K562 (cell line): ENCODE data around the gene S100A4. TPM values are rescaled to one million over a fixed set of nuclear protein-coding genes. Genes with fewer than 3 reads are reported as not detected.

Experiments
- CSDE1 ChIP-seq, 2 experiments: fragments of 450-650 bp; IDR thresholded peaks; 2 replicates each; pipeline ENCODE4 v1.6.1; 2016; ENCODE audit warnings: mild to moderate bottlenecking in 1 of 2
- ETV6 ChIP-seq, 3 experiments: fragments of 150-350 bp in 1 of 3; sonication (generic) in 1 of 3; formaldehyde crosslinking in 1 of 3; IDR thresholded peaks; 2 replicates each; pipeline versions ENCODE4 v1.6.1 to v1.8.0; 2014 to 2022; ENCODE audit warnings: borderline replicate concordance in 2 of 3, low read depth in 2 of 3, antibody characterized with exemption in 1 of 3, low read length in 1 of 3, mild to moderate bottlenecking in 1 of 3, missing genetic modification reagents in 1 of 3
- IFI16 ChIP-seq: fragments of 250-450 bp; sonication (Bioruptor Pico); IDR thresholded peaks from 2 replicates; pipeline ENCODE4 v2.1.2; 2022; ENCODE audit warnings: mild to moderate bottlenecking, inconsistent platforms
- NBN ChIP-seq: fragments of 450-650 bp; IDR thresholded peaks from 2 replicates; pipeline ENCODE4 v1.6.1; 2016; ENCODE audit warnings: low read depth, mild to moderate bottlenecking
- NR3C1 ChIP-seq: sonication (generic); formaldehyde crosslinking; IDR thresholded peaks from 2 replicates; pipeline ENCODE4 v1.8.1; 2022; ENCODE audit warnings: missing genetic modification reagents
- POLR3A ChIP-seq: IDR thresholded peaks from 2 replicates; pipeline ENCODE4 v1.6.1; 2011; ENCODE audit warnings: borderline replicate concordance, mild to moderate bottlenecking, moderate library complexity; ENCODE audit not compliant: insufficient read length, insufficient read depth; ENCODE audit errors: extremely low read depth
- SAP30 ChIP-seq: fragments of 200-600 bp; sonication (generic); IDR thresholded peaks from 2 replicates; pipeline ENCODE4 v1.6.1; 2012; ENCODE audit warnings: borderline replicate concordance, low read depth, mild to moderate bottlenecking, moderate library complexity, low read length, control low read depth, inconsistent platforms; ENCODE audit not compliant: insufficient read depth, poor library complexity, severe bottlenecking
- SREBF2 ChIP-seq: sonication (generic); formaldehyde crosslinking; IDR thresholded peaks from 2 replicates; pipeline ENCODE4 v1.4.0; 2020; ENCODE audit warnings: mild to moderate bottlenecking, missing genetic modification reagents
- TEAD4 ChIP-seq, 2 experiments: sonication (generic) in 1 of 2; formaldehyde crosslinking in 1 of 2; IDR thresholded peaks; 2 replicates each; pipeline versions ENCODE4 v1.6.1 to v1.8.0; 2012 to 2022; ENCODE audit warnings: borderline replicate concordance in 1 of 2, inconsistent platforms in 1 of 2, low read length in 1 of 2, mild to moderate bottlenecking in 1 of 2, missing genetic modification reagents in 1 of 2
- ZFP30 ChIP-seq: fragments of 250-450 bp; sonication (Bioruptor Pico); IDR thresholded peaks from 2 replicates; pipeline ENCODE4 v1.8.0; 2022; ENCODE audit warnings: moderate library complexity, mild to moderate bottlenecking, inconsistent platforms, borderline replicate concordance
- ZNF263 ChIP-seq: sonication (generic); formaldehyde crosslinking; IDR thresholded peaks from 2 replicates; pipeline ENCODE4 v1.8.0; 2022; ENCODE audit warnings: mild to moderate bottlenecking, missing genetic modification reagents, borderline replicate concordance
- ZNF316 ChIP-seq: fragments of 450-650 bp; IDR thresholded peaks from 2 replicates; pipeline ENCODE4 v1.6.1; 2016
- ZNF444 ChIP-seq: fragments of 250-450 bp; sonication (Bioruptor Pico); IDR thresholded peaks from 2 replicates; pipeline ENCODE4 v1.4.0; 2020; ENCODE audit warnings: mild to moderate bottlenecking, moderate library complexity
- ZNF561 ChIP-seq: fragments of 450-650 bp; formaldehyde crosslinking; conservative IDR thresholded peaks from 2 replicates; pipeline ENCODE4 v1.4.0; 2020; ENCODE audit warnings: mild to moderate bottlenecking, moderate library complexity
- polyA plus RNA-seq, 8 experiments: library from polyadenylated mRNA; depleted of rRNA in 4 of 8; stranded (reverse) in 5 of 8; unstranded in 3 of 8; fragments of >200 nt; fragmentation: Nextera tagmentation in 2 of 8; fragmentation: Illumina TruSeq in 1 of 8; extraction: Ambion mirVana in 2 of 8; extraction: Trizol in 1 of 8; gene quantifications; 2 replicates each; pipeline versions ENCODE4 v1.2.1 to v1.2.3, GENCODE V29; 2011 to 2014; ENCODE audit warnings: inconsistent platforms in 1 of 8, missing spikeins in 1 of 8
- total RNA-seq, 7 experiments: library from RNA; depleted of rRNA in 6 of 7; stranded (reverse); fragments of >200 nt in 6 of 7; fragmentation: Illumina TruSeq in 2 of 7; extraction: Trizol in 2 of 7; gene quantifications; 2 replicates each; pipeline versions ENCODE4 v1.2.1 to v1.2.3, GENCODE V29; 2011 to 2021; ENCODE audit warnings: low replicate concordance in 1 of 7
- TF ChIP-seq, protein P1 (sequence below): fragments of 450-650 bp; formaldehyde crosslinking; IDR thresholded peaks from 2 replicates; pipeline ENCODE4 v1.4.0; 2020; ENCODE audit warnings: mild to moderate bottlenecking, moderate library complexity
- TF ChIP-seq, protein P2 (sequence below): fragments of 200-800 bp; sonication (Bioruptor generic); IDR thresholded peaks from 2 replicates; pipeline ENCODE4 v1.6.1; 2017; ENCODE audit warnings: missing genetic modification characterization, missing compliant biosample characterization
- TF ChIP-seq, protein P3 (sequence below): fragments of 450-650 bp; IDR thresholded peaks from 2 replicates; pipeline ENCODE4 v1.6.1; 2016; ENCODE audit warnings: missing biosample characterization, missing genetic modification characterization
- TF ChIP-seq, protein P4 (sequence below), 2 experiments: fragments of 450-650 bp in 1 of 2; IDR thresholded peaks; 2 replicates each; pipeline ENCODE4 v1.6.1; 2011 to 2017; ENCODE audit warnings: low read depth in 2 of 2, antibody characterized with exemption in 1 of 2, borderline replicate concordance in 1 of 2, low read length in 1 of 2, mild to moderate bottlenecking in 1 of 2, mixed read lengths in 1 of 2; ENCODE audit not compliant: control insufficient read depth in 1 of 2

Gene S100A4
- total and polyA plus RNA-seq, 9 of the 15 experiments (the other 6 are each of a cell fraction or from before 2014, with no cell fraction given) = 3.7 to 20.1 (median 11.2) TPM

DNA sequence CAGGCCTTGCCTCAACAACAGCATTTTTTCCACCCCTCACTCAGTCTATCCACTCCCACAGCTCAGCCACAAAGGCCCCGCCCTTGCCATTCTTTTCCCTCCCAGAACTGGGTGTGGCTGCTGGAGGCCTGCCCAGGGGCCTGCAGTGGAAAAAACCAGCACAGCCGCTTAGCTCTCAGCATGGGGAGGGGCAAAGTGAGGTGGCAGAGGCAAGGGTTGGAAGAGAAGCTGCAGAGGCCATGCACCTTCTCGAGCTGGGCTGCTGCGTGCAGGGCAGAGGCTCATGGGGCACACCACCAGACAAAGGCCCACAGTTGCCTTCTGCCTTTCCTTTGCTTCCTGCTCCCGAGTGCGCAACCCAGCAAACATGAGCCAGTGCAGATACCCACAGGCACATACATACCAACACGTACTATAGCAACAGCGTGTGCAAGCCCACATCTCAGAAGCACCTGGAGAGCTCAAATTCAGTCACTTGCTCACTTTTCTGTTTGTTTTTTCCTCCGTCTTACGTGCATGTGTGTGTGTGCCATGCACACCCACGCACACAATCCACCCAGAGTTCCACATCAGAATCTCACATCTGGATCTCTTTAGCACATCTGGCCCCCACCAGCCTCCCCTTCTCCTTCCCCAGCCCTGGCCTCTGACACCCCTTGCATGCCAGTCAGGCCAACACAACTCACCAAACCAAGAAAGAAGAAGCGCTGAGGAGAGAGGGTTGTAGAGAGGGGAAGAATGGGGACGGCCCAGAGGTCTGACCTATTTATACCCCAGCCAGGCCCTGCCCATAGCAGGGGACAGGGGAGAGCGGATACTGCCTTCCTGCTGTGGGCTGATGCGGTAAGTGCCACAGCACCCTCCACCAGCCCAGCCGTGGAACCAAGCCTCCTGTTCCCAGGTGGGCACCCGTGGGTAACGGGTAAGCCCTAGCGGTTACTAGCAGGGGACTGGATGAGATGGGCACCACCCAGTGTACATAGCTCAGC lies at the start of gene S100A4 (continued):
- TF ChIP-seq, protein P1, sequence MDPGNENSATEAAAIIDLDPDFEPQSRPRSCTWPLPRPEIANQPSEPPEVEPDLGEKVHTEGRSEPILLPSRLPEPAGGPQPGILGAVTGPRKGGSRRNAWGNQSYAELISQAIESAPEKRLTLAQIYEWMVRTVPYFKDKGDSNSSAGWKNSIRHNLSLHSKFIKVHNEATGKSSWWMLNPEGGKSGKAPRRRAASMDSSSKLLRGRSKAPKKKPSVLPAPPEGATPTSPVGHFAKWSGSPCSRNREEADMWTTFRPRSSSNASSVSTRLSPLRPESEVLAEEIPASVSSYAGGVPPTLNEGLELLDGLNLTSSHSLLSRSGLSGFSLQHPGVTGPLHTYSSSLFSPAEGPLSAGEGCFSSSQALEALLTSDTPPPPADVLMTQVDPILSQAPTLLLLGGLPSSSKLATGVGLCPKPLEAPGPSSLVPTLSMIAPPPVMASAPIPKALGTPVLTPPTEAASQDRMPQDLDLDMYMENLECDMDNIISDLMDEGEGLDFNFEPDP (CRISPR knock-in tag) = no peak
- no peak for TF ChIP-seq ZNF316
- TF ChIP-seq, protein P2, sequence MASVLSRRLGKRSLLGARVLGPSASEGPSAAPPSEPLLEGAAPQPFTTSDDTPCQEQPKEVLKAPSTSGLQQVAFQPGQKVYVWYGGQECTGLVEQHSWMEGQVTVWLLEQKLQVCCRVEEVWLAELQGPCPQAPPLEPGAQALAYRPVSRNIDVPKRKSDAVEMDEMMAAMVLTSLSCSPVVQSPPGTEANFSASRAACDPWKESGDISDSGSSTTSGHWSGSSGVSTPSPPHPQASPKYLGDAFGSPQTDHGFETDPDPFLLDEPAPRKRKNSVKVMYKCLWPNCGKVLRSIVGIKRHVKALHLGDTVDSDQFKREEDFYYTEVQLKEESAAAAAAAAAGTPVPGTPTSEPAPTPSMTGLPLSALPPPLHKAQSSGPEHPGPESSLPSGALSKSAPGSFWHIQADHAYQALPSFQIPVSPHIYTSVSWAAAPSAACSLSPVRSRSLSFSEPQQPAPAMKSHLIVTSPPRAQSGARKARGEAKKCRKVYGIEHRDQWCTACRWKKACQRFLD = no peak
- TF ChIP-seq ZFP30 (CRISPR knock-in tag) = no peak
- no peak for TF ChIP-seq ZNF444
- no peak for TF ChIP-seq ZNF561 (CRISPR knock-in tag)
- TF ChIP-seq POLR3A = no peak
- TF ChIP-seq, protein P3, sequence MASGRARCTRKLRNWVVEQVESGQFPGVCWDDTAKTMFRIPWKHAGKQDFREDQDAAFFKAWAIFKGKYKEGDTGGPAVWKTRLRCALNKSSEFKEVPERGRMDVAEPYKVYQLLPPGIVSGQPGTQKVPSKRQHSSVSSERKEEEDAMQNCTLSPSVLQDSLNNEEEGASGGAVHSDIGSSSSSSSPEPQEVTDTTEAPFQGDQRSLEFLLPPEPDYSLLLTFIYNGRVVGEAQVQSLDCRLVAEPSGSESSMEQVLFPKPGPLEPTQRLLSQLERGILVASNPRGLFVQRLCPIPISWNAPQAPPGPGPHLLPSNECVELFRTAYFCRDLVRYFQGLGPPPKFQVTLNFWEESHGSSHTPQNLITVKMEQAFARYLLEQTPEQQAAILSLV = no peak
- TF ChIP-seq SAP30 = no peak
- TF ChIP-seq NBN = no peak
- TF ChIP-seq SREBF2 (CRISPR knock-in tag) = no peak
- no peak for TF ChIP-seq IFI16 (CRISPR knock-in tag)
- TF ChIP-seq TEAD4 (IDR thresholded peaks at IDR 0.05; ENCODE audit: low read length) = peak; percentile 60
- TF ChIP-seq TEAD4 (CRISPR knock-in tag; IDR thresholded peaks at IDR 0.05; ENCODE audit: borderline replicate concordance) = no peak
- no peak for TF ChIP-seq NR3C1 (CRISPR knock-in tag)
- TF ChIP-seq, protein P4, sequence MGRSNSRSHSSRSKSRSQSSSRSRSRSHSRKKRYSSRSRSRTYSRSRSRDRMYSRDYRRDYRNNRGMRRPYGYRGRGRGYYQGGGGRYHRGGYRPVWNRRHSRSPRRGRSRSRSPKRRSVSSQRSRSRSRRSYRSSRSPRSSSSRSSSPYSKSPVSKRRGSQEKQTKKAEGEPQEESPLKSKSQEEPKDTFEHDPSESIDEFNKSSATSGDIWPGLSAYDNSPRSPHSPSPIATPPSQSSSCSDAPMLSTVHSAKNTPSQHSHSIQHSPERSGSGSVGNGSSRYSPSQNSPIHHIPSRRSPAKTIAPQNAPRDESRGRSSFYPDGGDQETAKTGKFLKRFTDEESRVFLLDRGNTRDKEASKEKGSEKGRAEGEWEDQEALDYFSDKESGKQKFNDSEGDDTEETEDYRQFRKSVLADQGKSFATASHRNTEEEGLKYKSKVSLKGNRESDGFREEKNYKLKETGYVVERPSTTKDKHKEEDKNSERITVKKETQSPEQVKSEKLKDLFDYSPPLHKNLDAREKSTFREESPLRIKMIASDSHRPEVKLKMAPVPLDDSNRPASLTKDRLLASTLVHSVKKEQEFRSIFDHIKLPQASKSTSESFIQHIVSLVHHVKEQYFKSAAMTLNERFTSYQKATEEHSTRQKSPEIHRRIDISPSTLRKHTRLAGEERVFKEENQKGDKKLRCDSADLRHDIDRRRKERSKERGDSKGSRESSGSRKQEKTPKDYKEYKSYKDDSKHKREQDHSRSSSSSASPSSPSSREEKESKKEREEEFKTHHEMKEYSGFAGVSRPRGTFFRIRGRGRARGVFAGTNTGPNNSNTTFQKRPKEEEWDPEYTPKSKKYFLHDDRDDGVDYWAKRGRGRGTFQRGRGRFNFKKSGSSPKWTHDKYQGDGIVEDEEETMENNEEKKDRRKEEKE (IDR thresholded peaks at IDR 0.05; ENCODE audit: borderline replicate concordance in 1 of 2, control insufficient read depth in 1 of 2, low read depth in 2 of 2, low read length in 1 of 2) = no peak
- TF ChIP-seq CSDE1 (IDR thresholded peaks at IDR 0.05) = no peak
- no peak for TF ChIP-seq ETV6 (IDR thresholded peaks at IDR 0.05; ENCODE audit: borderline replicate concordance in 1 of 2, low read depth in 2 of 2, low read length in 1 of 2)
- TF ChIP-seq ETV6 (CRISPR knock-in tag; IDR thresholded peaks at IDR 0.05; ENCODE audit: borderline replicate concordance) = no peak
- no peak for TF ChIP-seq ZNF263
